NT2/D1 (cell line): Measurements from ENCODE around the gene NAALADL1.
"Not testable (repeated sequence)": the region's sequence is repeated elsewhere in the genome, so short reads cannot be mapped to it uniquely, and the experiment has no call there.

Experiments
- SUZ12 ChIP-seq: IDR thresholded peaks from 2 replicates; pipeline ENCODE4 v1.6.1; 2011; ENCODE audit not compliant: insufficient read length, insufficient read depth; ENCODE audit errors: extremely low read depth
- YY1 ChIP-seq: IDR thresholded peaks from 2 replicates; pipeline ENCODE4 v1.6.1; 2011; ENCODE audit not compliant: insufficient read length, insufficient read depth
- ZNF274 ChIP-seq: IDR thresholded peaks from 2 replicates; pipeline ENCODE4 v1.6.1; 2011; ENCODE audit warnings: mild to moderate bottlenecking, low read depth, low read length

- not testable (repeated sequence) for TF ChIP-seq ZNF274, SUZ12, YY1
These were observed 34.9 kb downstream of the NAALADL1 start for GRCh38 chr11:65023502-65023901.
